ENCODE results near the gene ZAR1L.

Gene ZAR1L

DNA sequence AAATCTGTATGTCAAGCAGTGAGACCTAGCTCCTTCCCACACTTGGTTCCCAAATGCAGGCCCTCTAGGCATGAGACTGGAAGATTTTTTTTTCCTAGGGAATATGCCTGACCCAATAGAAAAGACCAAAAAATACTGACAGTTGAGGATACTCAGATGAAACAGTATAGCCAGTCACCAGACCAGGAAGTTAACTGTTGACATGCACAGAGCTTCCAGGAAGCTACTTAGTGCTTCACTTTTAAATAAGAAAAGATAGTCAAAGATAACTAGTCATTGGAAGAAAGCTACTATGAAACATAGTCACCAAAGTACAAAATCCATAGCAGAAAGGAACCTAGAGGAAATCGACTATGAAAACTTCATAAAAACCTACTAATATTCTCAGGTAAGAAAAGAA, 32.5 kb upstream of the ZAR1L start:
- peaks cover 66% of the 10 kb centered on the region for H3K36me3 ChIP-seq (ENCODE audit: low read depth)
- no peaks in the 10 kb centered on the region for H3K27me3 ChIP-seq (ENCODE audit: insufficient read depth, poor library complexity, severe bottlenecking)
- DNase-seq (ENCODE audit: low spot score) (no peak), ATAC-seq (ENCODE audit: low read depth) (no peak)
- no peak overlapping the region for H3K4me3 ChIP-seq (ENCODE audit: severe bottlenecking)
- no peaks in the 10 kb centered on the region for H3K4me1 ChIP-seq (ENCODE audit: insufficient read depth, poor library complexity, severe bottlenecking)
- no peak overlapping the region for H3K27ac ChIP-seq (ENCODE audit: poor library complexity, severe bottlenecking)
- TF ChIP-seq, protein P1, sequence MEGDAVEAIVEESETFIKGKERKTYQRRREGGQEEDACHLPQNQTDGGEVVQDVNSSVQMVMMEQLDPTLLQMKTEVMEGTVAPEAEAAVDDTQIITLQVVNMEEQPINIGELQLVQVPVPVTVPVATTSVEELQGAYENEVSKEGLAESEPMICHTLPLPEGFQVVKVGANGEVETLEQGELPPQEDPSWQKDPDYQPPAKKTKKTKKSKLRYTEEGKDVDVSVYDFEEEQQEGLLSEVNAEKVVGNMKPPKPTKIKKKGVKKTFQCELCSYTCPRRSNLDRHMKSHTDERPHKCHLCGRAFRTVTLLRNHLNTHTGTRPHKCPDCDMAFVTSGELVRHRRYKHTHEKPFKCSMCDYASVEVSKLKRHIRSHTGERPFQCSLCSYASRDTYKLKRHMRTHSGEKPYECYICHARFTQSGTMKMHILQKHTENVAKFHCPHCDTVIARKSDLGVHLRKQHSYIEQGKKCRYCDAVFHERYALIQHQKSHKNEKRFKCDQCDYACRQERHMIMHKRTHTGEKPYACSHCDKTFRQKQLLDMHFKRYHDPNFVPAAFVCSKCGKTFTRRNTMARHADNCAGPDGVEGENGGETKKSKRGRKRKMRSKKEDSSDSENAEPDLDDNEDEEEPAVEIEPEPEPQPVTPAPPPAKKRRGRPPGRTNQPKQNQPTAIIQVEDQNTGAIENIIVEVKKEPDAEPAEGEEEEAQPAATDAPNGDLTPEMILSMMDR (IDR thresholded peaks at IDR 0.05; ENCODE audit: poor library complexity, severe bottlenecking) = no peak
- no peaks in the 10 kb centered on the region for H3K9me3 ChIP-seq (ENCODE audit: severe bottlenecking)

DNA sequence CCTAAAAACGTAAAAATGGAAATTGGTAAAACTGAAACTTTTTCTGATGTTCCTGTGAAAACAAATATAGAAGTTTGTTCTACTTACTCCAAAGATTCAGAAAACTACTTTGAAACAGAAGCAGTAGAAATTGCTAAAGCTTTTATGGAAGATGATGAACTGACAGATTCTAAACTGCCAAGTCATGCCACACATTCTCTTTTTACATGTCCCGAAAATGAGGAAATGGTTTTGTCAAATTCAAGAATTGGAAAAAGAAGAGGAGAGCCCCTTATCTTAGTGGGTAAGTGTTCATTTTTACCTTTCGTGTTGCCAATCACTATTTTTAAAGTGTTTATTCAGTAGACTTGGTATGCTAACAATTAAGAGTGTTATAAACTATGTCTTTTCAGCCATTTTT, 25.8 kb upstream of the ZAR1L start:
- Histone ChIP-seq H3K27me3 (ENCODE audit: insufficient read depth, poor library complexity, severe bottlenecking) (no peaks in the 10 kb centered on the region), H3K36me3 (ENCODE audit: low read depth) (peaks cover 35% of the 10 kb centered on the region), H3K27ac (ENCODE audit: poor library complexity, severe bottlenecking) (no peak overlapping the region), H3K4me1 (ENCODE audit: insufficient read depth, poor library complexity, severe bottlenecking) (no peaks in the 10 kb centered on the region), H3K4me3 (ENCODE audit: severe bottlenecking) (no peak overlapping the region), H3K9me3 (ENCODE audit: severe bottlenecking) (no peaks in the 10 kb centered on the region)
- ATAC-seq (ENCODE audit: low read depth) = no peak
- no peak for DNase-seq (ENCODE audit: low spot score)
- TF ChIP-seq, protein P1 (IDR thresholded peaks at IDR 0.05; ENCODE audit: poor library complexity, severe bottlenecking) = no peak

DNA sequence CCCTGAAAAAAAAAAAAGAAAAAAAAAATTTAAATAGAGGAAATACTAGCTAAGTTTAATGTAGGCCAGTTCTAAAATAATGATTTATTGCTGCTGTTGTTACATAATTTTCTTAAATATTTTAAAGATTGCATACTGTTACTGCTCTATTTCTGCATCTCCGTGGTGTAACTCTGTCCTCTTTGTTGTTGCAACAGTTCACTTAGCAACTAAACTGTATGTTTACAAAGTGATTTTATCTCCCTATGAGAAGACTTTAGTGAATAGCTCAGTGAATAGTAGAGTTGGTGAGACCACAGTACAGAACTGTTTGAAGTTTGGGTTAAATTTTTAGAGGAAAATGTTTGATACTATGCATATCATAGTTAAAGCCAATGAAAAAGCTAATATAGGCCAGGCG, 19.5 kb upstream of the ZAR1L start:
- Histone ChIP-seq H3K36me3 (ENCODE audit: low read depth) (peaks cover 77% of the 10 kb centered on the region), H3K4me3 (ENCODE audit: severe bottlenecking) (no peak overlapping the region), H3K9me3 (ENCODE audit: severe bottlenecking) (no peaks in the 10 kb centered on the region), H3K4me1 (ENCODE audit: insufficient read depth, poor library complexity, severe bottlenecking) (peaks cover 8% of the 10 kb centered on the region), H3K27me3 (ENCODE audit: insufficient read depth, poor library complexity, severe bottlenecking) (no peaks in the 10 kb centered on the region), H3K27ac (ENCODE audit: poor library complexity, severe bottlenecking) (no peak overlapping the region)
- TF ChIP-seq, protein P1 (IDR thresholded peaks at IDR 0.05; ENCODE audit: poor library complexity, severe bottlenecking) = no peak
- no peak for ATAC-seq (ENCODE audit: low read depth)
- DNase-seq (ENCODE audit: low spot score) = no peak

- H3K27ac ChIP-seq (ENCODE audit: poor library complexity, severe bottlenecking) = no peak overlapping the region
- peaks cover 84% of the 10 kb centered on the region for H3K36me3 ChIP-seq (ENCODE audit: low read depth)
These were observed 15.3 kb upstream of the ZAR1L start for GRCh38 chr13:32330441-32330840.

DNA sequence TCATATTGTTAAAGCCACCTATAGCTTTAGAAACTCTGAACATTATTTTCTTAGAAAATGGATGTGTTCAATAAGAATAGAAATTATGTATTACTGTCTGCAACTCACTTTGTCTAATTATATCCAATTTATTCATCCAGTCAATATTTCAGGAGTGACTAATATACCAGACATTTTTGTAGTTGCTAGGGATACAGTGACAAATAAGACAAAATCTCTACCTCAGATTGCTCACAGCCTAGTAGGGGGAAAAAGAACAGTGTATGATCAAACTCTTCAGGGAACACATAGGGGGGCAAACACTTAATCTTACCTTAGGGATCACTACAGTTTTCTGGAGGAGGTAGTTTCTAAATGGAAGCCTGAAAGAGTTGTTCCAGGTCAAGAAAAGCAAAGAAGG, 8.7 kb upstream of the ZAR1L start:
- H3K4me3 ChIP-seq (ENCODE audit: severe bottlenecking) = no peak overlapping the region
- TF ChIP-seq, protein P1 (IDR thresholded peaks at IDR 0.05; ENCODE audit: poor library complexity, severe bottlenecking) = no peak
- peaks cover 75% of the 10 kb centered on the region for H3K36me3 ChIP-seq (ENCODE audit: low read depth)
- DNase-seq (ENCODE audit: low spot score) = no peak
- no peaks in the 10 kb centered on the region for H3K27me3 ChIP-seq (ENCODE audit: insufficient read depth, poor library complexity, severe bottlenecking)
- H3K4me1 ChIP-seq (ENCODE audit: insufficient read depth, poor library complexity, severe bottlenecking) = peaks cover 7% of the 10 kb centered on the region
- H3K9me3 ChIP-seq (ENCODE audit: severe bottlenecking) = no peaks in the 10 kb centered on the region
- H3K27ac ChIP-seq (ENCODE audit: poor library complexity, severe bottlenecking) = no peak overlapping the region
- peak; percentile 69; the same call in 2 of the 3 replicates for ATAC-seq (ENCODE audit: low read depth)

More at GRCh38 chr13:32330441-32330840, 15.3 kb upstream of the ZAR1L start:
- Histone ChIP-seq H3K4me3 (ENCODE audit: severe bottlenecking) (no peak overlapping the region), H3K4me1 (ENCODE audit: insufficient read depth, poor library complexity, severe bottlenecking) (peaks cover 8% of the 10 kb centered on the region), H3K27me3 (ENCODE audit: insufficient read depth, poor library complexity, severe bottlenecking) (no peaks in the 10 kb centered on the region), H3K9me3 (ENCODE audit: severe bottlenecking) (no peaks in the 10 kb centered on the region)
- DNase-seq (ENCODE audit: low spot score) (no peak), ATAC-seq (ENCODE audit: low read depth) (peak; percentile 71; the same call in 2 of the 3 replicates)
- TF ChIP-seq, protein P1 (IDR thresholded peaks at IDR 0.05; ENCODE audit: poor library complexity, severe bottlenecking) = no peak

Data from RWPE2 (cell line).